ENCODE data around the gene RPS21.
"Not testable (repeated sequence)": the region's sequence is repeated elsewhere in the genome, so short reads cannot be mapped to it uniquely, and the experiment has no call there.

Gene RPS21

GRCh38 chr20:62365814-62366369 lies 21.0 kb upstream of the RPS21 start:
- DNase-seq (ENCODE audit: low read depth in 3 of 3), result no peak

GRCh38 chr20:62366370-62367135 lies 20.4 kb upstream of the RPS21 start:
- DNase-seq (ENCODE audit: low read depth in 3 of 3), result no peak

- DNase-seq (ENCODE audit: low read depth in 3 of 3), result no peak
Observed at GRCh38 chr20:62367136-62367632, 19.7 kb upstream of the RPS21 start, which contains the start of gene LAMA5. Gene LAMA5 (minus strand): TSS chr20:62367312. CDS start chr20:62367245, 67 bp downstream.

- DNase-seq (ENCODE audit: low read depth in 3 of 3), result no peak
Observed at GRCh38 chr20:62367633-62368391, 19.1 kb upstream of the RPS21 start.

- DNase-seq (ENCODE audit: low read depth in 3 of 3), result no peak
Observed at GRCh38 chr20:62368392-62368975, 18.4 kb upstream of the RPS21 start.

GRCh38 chr20:62368976-62369814 lies 17.7 kb upstream of the RPS21 start:
- no peak for DNase-seq (ENCODE audit: low read depth in 3 of 3)

GRCh38 chr20:62369815-62370114 lies 17.1 kb upstream of the RPS21 start:
- DNase-seq (ENCODE audit: low read depth in 3 of 3), result no peak

- DNase-seq (ENCODE audit: low read depth in 3 of 3), result no peak
Observed at GRCh38 chr20:62370115-62370806, 16.6 kb upstream of the RPS21 start.

- DNase-seq (ENCODE audit: low read depth in 3 of 3), result no peak
Observed at GRCh38 chr20:62370807-62371587, 15.9 kb upstream of the RPS21 start.

- DNase-seq (ENCODE audit: low read depth in 3 of 3), result no peak
Observed at GRCh38 chr20:62371588-62372041, 15.3 kb upstream of the RPS21 start.

- no peak for DNase-seq (ENCODE audit: low read depth in 3 of 3)
Observed at GRCh38 chr20:62372042-62372993, 14.6 kb upstream of the RPS21 start.

GRCh38 chr20:62373631-62374179 lies 13.2 kb upstream of the RPS21 start:
- DNase-seq (ENCODE audit: low read depth in 3 of 3), result not testable (repeated sequence)

- no peak for DNase-seq (ENCODE audit: low read depth in 3 of 3)
Observed at GRCh38 chr20:62374331-62375152, 12.4 kb upstream of the RPS21 start.

- no peak for DNase-seq (ENCODE audit: low read depth in 3 of 3)
Observed at GRCh38 chr20:62376112-62377063, 10.5 kb upstream of the RPS21 start.

GRCh38 chr20:62377064-62377461 lies 9.8 kb upstream of the RPS21 start:
- no peak for DNase-seq (ENCODE audit: low read depth in 3 of 3)

GRCh38 chr20:62377615-62378178 lies 9.2 kb upstream of the RPS21 start:
- DNase-seq (ENCODE audit: low read depth in 3 of 3), result no peak
